Measurements from ENCODE around the gene ETFB.

The ETFB gene

DNA sequence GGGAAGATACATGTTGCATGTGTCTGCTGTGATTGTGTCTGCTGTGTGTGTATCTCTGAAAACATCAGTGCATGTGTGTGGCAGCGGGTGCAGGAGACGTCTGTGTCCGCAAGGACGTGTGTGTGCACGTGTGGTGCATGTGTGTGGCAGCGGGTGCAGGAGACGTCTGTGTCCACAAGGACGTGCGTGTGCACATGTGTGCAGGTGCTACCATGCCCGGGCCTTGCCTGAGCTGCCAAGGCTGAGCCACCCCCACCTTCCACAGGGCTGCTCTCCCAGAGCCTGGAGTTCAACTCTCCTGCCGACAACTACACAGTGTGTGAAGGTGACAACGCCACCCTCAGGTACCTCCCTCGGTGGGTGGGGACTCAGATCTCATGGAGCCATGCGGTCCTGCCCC is 44.4 kb downstream of the ETFB start:
- in situ Hi-C loops (cut with HindIII; ENCODE audit: low sequenced_read_pairs): no loop called here
- TF ChIP-seq, protein P1, sequence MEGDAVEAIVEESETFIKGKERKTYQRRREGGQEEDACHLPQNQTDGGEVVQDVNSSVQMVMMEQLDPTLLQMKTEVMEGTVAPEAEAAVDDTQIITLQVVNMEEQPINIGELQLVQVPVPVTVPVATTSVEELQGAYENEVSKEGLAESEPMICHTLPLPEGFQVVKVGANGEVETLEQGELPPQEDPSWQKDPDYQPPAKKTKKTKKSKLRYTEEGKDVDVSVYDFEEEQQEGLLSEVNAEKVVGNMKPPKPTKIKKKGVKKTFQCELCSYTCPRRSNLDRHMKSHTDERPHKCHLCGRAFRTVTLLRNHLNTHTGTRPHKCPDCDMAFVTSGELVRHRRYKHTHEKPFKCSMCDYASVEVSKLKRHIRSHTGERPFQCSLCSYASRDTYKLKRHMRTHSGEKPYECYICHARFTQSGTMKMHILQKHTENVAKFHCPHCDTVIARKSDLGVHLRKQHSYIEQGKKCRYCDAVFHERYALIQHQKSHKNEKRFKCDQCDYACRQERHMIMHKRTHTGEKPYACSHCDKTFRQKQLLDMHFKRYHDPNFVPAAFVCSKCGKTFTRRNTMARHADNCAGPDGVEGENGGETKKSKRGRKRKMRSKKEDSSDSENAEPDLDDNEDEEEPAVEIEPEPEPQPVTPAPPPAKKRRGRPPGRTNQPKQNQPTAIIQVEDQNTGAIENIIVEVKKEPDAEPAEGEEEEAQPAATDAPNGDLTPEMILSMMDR (IDR thresholded peaks at IDR 0.05; ENCODE audit: low read depth, low read length, missing control alignments): no peak

DNA sequence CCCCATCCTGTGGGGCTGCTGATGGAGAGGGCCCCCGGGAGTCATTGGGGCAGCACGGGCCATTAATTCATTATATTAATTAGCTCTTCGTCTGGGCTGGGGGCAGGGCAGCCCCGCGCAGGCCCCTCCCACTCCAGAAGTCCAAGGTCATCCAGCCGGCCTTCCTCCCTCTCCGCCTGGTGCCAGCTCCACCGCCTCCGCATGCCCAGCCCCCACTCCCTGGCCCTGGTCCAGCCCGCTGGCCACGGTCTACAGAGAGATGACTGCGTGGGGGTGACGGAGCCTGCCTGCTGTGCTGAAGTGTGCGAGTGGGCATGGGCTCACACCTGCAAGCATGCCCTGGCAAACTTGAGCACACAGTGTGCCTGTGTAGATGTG is 45.9 kb downstream of the ETFB start:
- in situ Hi-C loops (cut with HindIII; ENCODE audit: low sequenced_read_pairs): no loop called here
- TF ChIP-seq, protein P1 (IDR thresholded peaks at IDR 0.05; ENCODE audit: low read depth, low read length, missing control alignments): no peak
- H3K4me3 ChIP-seq (ENCODE audit: low read depth, low read length): no peak overlapping the region
- no peak for DNase-seq (ENCODE audit: low read depth)

More for the DNA sequence above, 44.4 kb downstream of the ETFB start:
- H3K4me3 ChIP-seq (ENCODE audit: low read depth, low read length): no peak overlapping the region
- DNase-seq (ENCODE audit: low read depth): no peak

DNA sequence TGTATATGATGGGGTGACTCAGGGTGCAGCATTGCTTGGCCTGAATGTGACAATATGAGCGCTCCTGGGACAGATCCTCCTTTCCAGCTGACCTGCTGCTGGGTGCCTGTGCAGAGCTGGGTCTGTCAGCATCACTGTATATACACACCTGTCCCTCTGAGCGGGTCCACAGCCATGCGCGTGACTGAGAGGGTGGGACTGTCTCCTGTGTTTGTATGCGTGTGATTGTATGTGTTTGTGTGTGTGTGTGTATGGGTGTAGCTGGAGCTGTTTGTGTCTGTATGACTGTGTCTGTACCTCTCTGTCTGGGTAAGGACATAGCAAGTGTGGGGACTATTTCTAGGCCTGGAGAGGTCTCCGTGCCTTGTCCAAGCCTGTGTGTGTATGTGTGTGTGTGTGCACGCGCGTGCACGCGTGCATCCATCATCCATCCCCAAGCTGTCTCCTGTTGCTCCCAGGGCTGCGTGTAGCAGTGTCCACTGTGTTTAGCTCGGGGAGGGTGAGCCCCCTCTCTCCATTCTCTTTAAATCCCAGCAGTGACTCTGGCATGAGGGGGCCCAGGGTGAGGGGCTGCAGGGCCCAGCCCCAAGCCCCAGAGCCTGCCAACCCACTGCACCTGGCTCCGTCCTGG is 46.4 kb downstream of the ETFB start:
- TF ChIP-seq, protein P1 (IDR thresholded peaks at IDR 0.05; ENCODE audit: low read depth, low read length, missing control alignments): no peak
- H3K4me3 ChIP-seq (ENCODE audit: low read depth, low read length): no peak overlapping the region
- DNase-seq (ENCODE audit: low read depth): no peak
- in situ Hi-C loops (cut with HindIII; ENCODE audit: low sequenced_read_pairs): no loop called here

DNA sequence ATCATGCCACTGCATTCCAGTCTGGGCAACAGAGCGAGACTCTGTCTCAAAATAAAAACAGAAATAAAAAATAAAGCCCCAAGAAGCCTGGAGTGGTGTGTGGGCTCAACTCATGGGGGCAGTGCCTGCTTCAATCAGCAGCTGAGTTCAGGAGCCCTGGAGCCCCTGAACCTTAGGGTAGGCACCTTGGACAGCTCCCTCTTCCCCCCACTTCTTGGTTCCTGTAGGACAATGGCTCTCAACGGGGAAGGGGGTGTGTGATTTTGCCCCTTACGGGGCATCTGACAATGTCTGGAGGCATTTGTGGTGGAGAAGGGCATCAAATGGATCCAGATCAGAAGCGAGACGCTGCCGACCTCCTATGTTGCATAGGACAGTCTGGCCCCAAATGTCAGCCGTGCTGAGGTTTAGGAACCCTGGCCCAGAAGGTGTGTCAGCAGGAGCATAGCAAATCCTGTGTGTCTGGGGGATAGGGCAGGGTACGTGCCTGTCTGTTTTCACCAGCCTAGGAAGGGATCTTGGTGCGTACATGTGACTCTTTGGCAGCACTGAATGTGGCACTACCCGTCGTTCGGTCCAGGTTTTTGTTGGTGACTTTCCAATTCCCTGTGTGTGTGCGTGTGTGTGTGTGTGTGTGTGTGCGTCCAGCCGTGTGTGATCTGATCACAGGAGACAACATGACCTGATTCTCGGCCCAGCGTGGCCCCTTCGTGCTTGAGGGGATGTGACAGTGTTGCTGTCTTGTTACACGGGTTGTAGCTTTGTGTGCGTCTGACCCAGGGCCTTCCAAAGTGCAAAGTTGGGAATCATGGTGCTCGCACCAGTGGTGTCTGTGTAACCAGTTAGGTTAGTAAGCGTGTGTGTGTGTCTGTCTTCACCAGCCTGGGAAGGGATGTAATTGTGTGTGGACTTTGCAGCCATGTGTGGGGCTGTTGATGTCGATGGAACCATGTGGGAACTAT is 47.2 kb downstream of the ETFB start:
- TF ChIP-seq, protein P1 (IDR thresholded peaks at IDR 0.05; ENCODE audit: low read depth, low read length, missing control alignments): no peak
- H3K4me3 ChIP-seq (ENCODE audit: low read depth, low read length): no peak overlapping the region
- in situ Hi-C loops (cut with HindIII; ENCODE audit: low sequenced_read_pairs): no loop called here
- DNase-seq (ENCODE audit: low read depth): no peak

DNA sequence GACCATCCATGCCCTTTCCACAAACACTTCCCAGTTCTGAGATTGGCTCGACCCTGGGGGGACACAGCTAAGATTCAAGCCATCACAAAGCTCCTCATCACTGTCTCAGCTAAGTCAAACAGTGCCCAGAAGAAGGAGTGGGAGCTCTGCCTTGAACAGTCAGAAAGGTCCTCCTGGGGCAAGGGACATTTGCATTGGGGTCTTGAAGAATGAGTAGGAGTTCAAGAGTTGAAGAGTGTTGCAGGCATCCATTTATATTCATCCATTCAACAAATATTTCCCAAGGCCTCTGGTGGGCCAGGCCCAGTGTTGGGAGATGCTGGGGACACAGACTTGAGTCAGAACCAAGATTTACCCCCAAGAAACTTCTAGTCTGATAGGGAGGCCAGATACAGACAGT is 48.2 kb downstream of the ETFB start:
- DNase-seq (ENCODE audit: low read depth): no peak
- TF ChIP-seq, protein P1 (IDR thresholded peaks at IDR 0.05; ENCODE audit: low read depth, low read length, missing control alignments): no peak
- no peak overlapping the region for H3K4me3 ChIP-seq (ENCODE audit: low read depth, low read length)
- in situ Hi-C loops (cut with HindIII; ENCODE audit: low sequenced_read_pairs): no loop called here

DNA sequence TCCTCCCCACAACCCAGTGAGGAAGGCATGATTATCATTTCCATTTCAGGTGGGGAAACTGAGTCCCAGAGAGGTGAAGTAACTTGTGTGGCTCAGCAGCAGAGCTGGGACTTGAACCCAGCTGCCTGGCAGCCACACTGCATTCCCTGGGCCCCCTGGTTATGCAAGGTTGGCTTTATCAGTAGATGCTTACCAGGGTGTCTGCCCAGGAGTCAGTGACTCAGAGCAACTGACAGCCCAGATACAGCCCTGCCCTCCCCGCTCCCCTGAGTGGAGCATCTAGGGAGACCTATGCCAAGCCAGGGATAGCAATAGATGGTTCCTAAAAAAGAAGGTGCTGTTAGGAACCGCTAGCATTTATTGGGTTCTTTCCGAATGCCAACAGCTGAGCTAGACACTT is 48.8 kb downstream of the ETFB start:
- TF ChIP-seq, protein P1 (IDR thresholded peaks at IDR 0.05; ENCODE audit: low read depth, low read length, missing control alignments): no peak
- in situ Hi-C loops (cut with HindIII; ENCODE audit: low sequenced_read_pairs): no loop called here
- H3K4me3 ChIP-seq (ENCODE audit: low read depth, low read length): no peak overlapping the region
- no peak for DNase-seq (ENCODE audit: low read depth)

Measured in astrocyte of the cerebellum (primary cell).